Left forelimb (tissue), 1 donor: ENCODE measurements around the gene FAM53A.
"Not testable (repeated sequence)": the region's sequence is repeated elsewhere in the genome, so short reads cannot be mapped to it uniquely, and the experiment has no call there.

Experiments used
- DNase-seq: peaks from one replicate; pipeline ENCODE4 v3.0.0-alpha.2; 2018; ENCODE audit warnings: low spot score

The FAM53A gene

DNA sequence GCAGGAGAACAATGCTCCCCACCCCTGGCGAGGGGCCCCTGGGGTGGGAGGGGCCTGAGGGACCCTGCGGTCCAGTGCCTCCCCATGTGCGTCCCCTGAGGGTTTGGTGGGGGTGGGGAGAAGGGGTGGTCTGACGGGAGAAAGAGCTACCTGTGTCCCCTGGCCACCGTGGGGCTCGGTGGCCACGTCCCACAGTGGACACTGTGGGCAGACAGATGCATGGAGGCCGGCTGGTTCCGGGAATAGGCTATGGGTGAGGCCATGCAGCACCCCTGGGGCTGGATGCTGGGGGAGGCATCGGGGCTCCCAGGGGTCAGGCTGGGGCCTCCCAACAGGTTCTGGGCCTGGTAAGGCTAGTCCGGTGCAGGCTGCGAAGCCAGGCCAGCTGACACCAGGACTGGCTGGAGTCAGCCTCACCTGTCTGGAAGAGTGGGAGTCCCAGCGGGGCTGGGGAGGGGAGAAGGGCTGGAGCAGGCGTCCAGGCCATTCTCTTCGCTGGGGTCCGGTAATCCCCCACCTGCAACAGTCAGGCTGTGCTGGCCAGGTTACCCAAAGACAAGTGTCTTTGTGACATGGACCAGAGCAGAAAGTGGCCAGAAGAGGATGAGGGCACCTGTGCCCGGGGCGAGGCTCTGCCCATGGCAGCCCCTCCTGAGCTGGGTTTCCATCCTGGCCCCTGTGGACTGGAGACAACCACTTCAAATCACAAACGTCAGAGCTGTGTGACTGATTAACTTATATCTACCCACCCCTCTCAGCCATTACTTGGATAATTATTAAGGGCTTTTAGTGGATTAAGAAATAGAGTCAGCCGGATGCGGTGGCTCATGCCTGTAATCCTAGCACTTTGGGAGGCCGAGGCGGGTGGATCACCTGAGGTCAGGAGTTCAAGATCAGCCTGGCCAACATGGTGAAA, 1.4 kb upstream of the FAM53A start:
- no peak for DNase-seq

DNA sequence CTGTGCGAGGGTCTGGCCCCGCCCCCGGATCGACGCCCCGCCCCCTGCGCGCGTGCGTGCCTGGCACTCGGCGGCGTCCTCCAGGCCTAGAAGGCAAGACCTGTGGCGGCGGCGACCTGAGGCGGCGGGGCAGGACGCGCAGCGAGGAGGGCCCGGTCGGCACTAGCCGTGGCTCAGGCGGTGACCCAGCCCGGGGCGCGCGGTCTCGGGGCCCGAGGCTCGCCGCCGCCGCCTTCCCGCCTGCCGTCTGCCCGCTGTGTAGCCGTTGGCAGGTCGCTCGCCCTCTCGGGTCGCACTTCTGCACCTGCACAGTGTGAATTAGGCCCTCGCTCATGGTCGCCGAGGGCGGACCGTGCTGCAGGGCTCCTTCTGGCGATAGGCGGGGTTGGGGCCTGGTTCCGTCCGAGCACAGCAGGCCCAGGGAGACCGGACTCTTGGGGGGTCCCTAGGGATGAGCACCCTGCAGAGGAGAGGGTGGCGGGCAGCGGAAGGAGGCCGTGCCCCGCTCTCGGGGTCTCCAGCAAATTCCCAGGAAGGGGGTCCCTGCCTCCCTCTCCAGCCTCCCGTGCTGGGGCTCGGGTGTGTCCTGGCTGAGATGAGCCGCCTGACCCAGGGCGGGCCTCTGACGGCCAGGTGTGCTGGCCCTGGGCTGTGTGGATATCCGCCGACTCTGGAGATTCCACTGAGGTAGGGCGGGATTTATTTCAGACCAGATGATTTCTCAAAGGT, 557 bp upstream of the FAM53A start:
- DNase-seq, result no peak

- no peak for DNase-seq
Observed at GRCh38 chr4:1683261-1683735, 815 bp downstream of the FAM53A start.

GRCh38 chr4:1682860-1683259, 1.3 kb downstream of the FAM53A start:
- DNase-seq, result no peak

GRCh38 chr4:1678244-1678643, 5.9 kb downstream of the FAM53A start:
- no peak for DNase-seq

DNA sequence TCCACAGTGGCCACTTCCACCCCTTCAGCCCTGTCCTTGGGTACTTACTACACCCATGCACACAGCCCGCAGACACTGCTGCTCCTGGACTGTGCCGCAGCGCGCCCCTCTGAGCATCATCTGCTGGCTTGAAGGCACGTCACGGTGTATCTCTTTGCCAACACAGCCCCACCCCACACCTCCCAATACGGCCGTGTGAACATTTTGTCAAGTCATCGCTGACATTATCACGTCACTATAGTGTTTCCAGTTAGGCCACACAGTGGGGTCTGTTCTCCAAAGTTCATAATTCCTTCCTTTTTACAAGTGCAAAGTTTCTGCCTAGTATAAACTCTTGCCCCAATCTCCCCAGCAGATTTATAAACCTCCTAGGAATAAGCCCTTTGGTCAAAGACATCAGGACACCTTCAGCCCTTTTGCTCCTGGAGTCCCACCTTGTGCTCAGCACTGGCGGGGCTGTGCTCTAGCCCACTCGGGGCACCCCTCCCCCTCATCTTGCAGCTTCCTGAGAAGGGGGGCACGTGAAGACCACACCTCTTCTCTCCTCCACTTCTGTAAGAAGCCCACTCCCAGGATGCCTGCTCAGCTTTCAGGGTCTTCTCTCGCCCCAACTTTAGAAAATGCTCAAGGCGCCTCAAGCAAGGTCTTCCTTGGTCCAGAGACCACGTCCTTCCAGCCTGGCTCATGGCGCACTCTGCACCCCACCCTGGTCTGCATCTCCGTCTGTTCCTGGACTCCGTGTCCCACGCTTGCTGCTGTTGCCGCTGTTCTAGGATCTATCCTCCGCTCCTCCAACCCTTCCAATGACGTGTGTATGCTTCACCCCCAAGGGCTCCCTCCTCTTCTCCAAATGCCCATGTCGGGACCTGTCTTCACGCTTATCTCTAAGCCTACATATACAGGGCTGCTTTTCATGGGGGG, 7.2 kb downstream of the FAM53A start:
- DNase-seq, result no peak

DNA sequence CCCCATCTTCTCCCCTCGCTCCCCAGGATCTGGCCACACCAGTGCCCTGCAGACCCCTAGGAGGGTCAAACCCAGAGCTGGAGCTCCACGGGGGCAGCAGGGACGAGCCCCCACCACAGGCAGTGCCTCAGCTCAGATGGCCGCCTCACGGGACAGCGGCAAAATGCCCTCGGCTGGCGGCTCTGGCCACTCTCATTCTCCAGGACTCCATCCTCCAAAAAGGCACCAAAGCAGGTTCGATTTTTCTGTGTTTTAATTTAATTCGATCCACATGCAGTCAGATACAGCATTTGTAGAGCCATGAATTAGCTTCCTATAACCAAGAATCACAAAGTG, 8.3 kb downstream of the FAM53A start:
- no peak for DNase-seq

- no peak for DNase-seq
Observed at GRCh38 chr4:1675136-1675801, 8.8 kb downstream of the FAM53A start.

DNA sequence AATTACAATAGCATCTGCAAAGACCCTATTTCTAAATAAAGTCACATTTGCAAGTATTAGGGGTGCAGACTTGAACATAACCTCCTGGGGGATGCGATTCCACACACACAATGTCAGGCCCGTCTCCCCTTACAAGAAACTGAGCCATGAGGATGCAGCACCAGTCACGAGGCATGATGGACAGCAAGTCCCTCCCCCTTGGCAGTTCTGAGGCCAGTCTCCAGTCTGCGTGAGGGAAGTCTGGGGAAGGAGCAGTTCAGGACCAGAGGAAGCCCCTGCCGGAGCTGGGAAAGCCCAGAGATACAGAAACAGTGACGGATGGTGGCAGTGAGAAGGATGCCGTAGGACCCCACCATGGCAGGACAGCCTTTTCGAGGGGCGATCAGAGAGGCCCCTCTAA, 9.4 kb downstream of the FAM53A start:
- no peak for DNase-seq

DNA sequence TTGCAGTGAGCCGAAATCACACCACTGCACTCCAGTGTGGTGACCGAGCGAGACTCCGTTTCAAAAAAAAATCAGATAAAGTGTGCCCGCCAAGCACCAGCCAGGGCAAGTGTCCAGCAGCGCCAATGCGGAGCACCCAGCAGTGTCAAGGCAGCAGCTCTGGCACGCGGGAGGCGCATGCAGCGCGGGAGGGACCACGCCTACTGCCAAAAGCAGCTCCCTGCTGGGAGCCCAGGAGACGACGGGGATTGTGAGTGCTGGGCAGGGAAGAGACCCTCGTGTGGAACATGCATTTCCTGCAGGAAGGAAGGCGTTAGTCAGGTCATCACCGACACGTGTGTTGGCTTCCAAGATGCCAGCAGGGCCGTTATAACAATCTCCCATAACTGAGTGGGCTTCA, 10.4 kb downstream of the FAM53A start:
- no peak for DNase-seq

DNA sequence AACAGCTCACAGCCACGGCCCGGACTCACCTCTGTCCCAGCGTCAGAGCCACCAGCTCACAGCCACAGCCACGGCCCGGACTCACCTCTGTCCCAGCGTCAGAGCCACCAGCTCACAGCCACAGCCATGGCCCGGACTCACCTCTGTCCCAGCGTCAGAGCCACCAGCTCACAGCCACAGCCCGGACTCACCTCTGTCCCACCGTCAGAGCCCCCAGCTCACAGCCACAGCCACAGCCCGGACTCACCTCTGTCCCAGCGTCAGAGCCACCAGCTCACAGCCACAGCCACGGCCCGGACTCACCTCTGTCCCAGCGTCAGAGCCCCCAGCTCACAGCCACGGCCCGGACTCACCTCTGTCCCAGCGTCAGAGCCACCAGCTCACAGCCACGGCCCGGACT, 13.1 kb downstream of the FAM53A start:
- not testable (repeated sequence) for DNase-seq

GRCh38 chr4:1670279-1670678, 13.8 kb downstream of the FAM53A start:
- DNase-seq, result no peak

DNA sequence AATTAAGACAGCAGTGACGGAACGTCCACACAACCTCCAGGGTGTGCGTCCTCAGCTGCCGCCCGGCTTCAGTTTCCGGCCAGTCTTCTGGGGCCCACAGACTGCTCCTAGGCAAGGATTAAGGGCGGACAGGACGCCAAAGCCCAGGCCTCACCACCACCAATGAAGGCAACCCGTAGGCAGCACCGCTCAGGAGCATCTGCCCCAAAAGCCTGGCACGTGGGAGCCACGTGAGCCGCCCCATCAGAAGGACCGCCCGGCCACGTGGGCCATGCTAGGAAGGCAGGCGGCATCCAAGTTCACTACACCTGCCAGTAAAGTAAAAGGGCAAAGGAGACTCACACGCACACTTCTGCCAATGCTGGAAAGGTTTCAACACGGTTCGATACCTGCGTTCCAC, 14.3 kb downstream of the FAM53A start:
- no peak for DNase-seq

DNA sequence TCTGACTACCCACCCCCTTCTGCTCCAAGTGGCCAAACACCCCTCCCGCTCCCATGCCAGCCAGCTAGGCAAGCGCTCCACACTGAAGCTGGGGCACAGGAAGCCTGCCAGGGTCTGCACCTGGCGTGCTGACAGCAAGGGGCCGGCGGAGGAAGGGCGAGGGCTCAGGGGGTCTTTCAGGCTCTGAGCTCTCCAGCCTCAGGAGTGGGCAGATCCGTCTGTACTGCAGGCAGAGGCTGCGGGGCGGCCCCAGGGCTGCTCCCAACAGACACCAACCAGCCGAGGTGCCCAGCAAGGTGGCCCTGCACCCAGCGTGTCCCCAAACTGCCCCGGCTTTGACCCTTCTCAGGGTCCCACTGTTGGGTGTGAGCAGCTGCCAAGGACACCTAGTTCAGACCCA, 14.8 kb downstream of the FAM53A start:
- no peak for DNase-seq

DNA sequence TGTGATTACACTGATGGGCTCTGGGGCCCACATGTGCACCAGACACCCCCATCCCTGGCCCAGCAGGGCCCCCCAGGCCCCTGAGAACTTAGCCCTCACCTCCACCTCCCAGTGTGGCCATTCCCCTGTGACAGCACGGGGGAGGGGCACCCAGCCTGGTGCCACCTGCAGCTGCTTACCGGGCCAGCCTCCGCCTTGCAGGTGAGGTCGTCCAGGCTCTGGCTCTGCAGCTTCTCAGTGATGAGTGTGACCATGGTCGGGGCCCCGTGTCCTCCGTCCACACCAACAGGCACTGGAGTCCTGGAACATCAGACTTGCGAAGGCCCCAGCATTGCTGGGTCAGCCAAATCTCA, 15.6 kb downstream of the FAM53A start:
- DNase-seq, result no peak

DNA sequence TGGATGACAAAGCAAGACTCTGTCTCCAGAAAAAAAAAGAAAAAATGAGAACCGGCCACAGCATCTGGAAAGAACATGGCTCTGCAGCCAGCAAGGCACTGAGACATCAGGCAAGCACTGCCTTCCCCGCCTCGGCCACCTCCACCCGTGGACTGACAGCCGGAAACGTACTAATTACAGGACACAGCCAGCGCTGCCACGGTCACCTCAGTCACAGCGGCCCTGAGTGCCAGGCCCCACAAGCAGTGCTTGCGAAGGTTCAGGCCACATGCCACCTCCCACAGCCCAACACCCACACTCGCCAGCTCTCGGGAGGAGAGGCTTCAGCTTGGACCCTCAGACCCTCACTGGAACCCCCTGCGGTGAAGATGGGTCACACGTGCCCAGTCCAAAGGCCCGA, 16.8 kb downstream of the FAM53A start:
- no peak for DNase-seq

DNA sequence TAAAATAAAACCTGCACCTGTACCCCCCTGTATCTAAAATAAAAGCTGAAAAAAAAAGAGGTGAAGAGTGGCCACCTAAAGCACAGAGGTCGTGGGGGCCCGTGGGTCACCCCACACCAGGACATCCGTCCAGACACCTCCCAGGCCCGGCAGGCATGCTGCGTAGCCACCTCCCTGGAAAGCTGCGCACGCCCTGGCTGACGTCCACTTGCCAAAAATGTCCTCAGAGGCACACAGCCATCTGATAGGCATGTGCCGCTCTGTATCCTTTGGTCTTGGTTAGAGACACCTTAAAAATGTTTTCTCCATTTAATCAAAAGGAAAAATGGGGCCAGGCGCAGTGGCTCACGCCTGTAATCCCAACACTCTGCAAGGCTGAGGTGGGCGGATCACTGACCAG, 17.7 kb downstream of the FAM53A start:
- no peak for DNase-seq

DNA sequence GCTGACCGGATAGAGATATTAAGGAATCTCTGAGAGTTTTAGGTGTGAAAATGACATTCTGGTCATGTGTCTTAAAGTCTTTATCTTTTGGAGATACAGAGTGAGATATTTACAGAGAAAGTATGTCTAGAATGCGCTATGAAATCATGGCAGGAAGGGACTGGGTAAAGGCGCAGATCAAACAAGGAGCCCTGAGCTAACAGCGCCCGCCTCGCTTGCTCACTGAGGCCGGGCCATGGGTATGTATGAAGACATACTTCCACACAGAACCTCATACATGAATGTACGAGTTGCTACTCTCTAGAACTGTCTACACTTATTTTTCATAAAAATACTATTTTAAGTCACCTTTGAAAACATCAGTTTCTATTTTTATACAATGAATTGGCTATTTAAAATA, 20.0 kb downstream of the FAM53A start:
- DNase-seq, result no peak

GRCh38 chr4:1663549-1663948, 20.6 kb downstream of the FAM53A start:
- no peak for DNase-seq

- no peak for DNase-seq
Observed at GRCh38 chr4:1661695-1662094, 22.4 kb downstream of the FAM53A start.

DNA sequence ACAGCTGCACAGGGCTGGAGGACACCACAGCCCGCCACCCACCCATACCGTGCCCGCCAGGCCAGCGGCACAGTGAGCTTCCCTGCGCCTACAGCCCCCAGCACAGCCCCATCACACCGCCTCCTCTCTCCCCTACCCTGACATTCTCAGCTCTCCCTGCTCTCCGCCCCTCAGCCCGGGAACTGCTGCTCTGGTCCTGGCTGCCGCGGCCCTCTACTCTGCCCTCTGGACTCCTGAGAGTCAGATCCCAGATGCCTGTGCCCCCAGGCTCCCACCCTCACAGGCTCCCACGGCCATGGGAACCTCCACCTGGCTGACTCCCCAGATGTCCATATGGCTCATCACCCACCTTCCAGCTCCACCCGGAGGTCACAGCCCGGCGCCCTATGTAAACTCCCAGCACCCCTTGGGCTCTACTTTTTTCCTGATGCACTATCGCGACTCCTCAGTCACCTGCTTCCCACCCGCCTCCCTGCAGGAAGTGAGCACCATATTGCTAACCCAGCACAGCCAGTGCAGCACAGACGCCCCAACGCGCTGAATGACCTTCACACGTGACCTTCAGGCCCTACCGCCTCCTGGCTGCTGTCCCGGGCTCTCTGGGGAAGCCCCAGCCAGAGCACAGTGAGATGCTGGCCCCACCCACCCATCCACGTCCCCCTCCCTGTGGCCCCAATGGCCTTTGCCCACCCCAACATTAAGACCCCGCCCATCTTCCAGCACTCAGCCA, 23.0 kb downstream of the FAM53A start:
- DNase-seq, result no peak
